Neutrophil (primary cell): Measurements from ENCODE around the gene EVL.

Experiments
- H3K27ac ChIP-seq: fragments of 200-600 bp; sonication (generic); 2 replicates; pipeline ENCODE4 v1.5.1; 2016; ENCODE audit warnings: mild to moderate bottlenecking, moderate library complexity
- H3K27me3 ChIP-seq: fragments of 200-600 bp; sonication (generic); 2 replicates; pipeline ENCODE4 v1.6.0; 2016; ENCODE audit warnings: mild to moderate bottlenecking
- H3K36me3 ChIP-seq: fragments of 200-600 bp; sonication (generic); 2 replicates; pipeline ENCODE4 v1.5.1; 2017
- H3K4me1 ChIP-seq, 2 experiments: fragments of 200-600 bp in 1 of 2; sonication (generic) in 1 of 2; 1 replicate in 1 of 2; 2 replicates in 1 of 2; pipeline versions ENCODE4 v1.5.1 to v1.6.1; 2013 to 2016; ENCODE audit warnings: low read depth in 1 of 2, low read length in 1 of 2, mild to moderate bottlenecking in 1 of 2, moderate library complexity in 1 of 2; ENCODE audit not compliant: control insufficient read depth in 1 of 2, insufficient read depth in 1 of 2
- H3K4me3 ChIP-seq, 2 experiments: fragments of 200-600 bp in 1 of 2; sonication (generic) in 1 of 2; 1 replicate in 1 of 2; 2 replicates in 1 of 2; pipeline ENCODE4 v1.5.1; 2013 to 2016; ENCODE audit warnings: low read depth in 1 of 2, low read length in 1 of 2, mild to moderate bottlenecking in 1 of 2, moderate library complexity in 1 of 2
- H3K9me3 ChIP-seq: fragments of 200-600 bp; sonication (generic); 2 replicates; pipeline ENCODE4 v1.5.1; 2016
- TF ChIP-seq, protein P1 (sequence below): fragments of 200-600 bp; sonication (generic); IDR thresholded peaks from 2 replicates; pipeline ENCODE4 v1.5.1; 2016; ENCODE audit warnings: antibody characterized with exemption

The EVL gene

DNA sequence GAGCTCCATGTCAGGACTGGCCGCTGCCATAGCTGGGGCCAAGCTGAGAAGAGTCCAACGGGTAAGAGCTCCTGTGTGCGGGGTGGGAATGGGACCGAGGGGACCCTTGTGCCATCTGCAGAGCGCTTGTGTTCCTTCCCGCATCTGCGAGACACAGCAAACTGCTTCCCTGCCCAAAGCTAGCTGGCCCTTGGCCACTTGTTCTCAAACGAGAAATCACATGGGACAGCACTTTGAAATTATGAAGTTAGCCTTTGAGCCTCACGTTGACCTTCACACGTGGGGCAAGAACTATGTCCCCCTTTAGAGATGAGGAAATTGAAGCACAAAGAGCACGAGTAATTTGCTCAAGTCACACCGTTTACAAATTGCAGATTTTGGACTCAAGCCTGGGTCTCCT is 63.5 kb downstream of the EVL start:
- H3K27me3 ChIP-seq, result no peaks in the 10 kb centered on the region
- H3K9me3 ChIP-seq, result no peaks in the 10 kb centered on the region
- no peak overlapping the region for H3K4me3 ChIP-seq
- H3K4me1 ChIP-seq, result no peaks in the 10 kb centered on the region
- H3K27ac ChIP-seq, result no peak overlapping the region
- peaks cover 35% of the 10 kb centered on the region for H3K36me3 ChIP-seq
- TF ChIP-seq, protein P1, sequence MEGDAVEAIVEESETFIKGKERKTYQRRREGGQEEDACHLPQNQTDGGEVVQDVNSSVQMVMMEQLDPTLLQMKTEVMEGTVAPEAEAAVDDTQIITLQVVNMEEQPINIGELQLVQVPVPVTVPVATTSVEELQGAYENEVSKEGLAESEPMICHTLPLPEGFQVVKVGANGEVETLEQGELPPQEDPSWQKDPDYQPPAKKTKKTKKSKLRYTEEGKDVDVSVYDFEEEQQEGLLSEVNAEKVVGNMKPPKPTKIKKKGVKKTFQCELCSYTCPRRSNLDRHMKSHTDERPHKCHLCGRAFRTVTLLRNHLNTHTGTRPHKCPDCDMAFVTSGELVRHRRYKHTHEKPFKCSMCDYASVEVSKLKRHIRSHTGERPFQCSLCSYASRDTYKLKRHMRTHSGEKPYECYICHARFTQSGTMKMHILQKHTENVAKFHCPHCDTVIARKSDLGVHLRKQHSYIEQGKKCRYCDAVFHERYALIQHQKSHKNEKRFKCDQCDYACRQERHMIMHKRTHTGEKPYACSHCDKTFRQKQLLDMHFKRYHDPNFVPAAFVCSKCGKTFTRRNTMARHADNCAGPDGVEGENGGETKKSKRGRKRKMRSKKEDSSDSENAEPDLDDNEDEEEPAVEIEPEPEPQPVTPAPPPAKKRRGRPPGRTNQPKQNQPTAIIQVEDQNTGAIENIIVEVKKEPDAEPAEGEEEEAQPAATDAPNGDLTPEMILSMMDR, result no peak

DNA sequence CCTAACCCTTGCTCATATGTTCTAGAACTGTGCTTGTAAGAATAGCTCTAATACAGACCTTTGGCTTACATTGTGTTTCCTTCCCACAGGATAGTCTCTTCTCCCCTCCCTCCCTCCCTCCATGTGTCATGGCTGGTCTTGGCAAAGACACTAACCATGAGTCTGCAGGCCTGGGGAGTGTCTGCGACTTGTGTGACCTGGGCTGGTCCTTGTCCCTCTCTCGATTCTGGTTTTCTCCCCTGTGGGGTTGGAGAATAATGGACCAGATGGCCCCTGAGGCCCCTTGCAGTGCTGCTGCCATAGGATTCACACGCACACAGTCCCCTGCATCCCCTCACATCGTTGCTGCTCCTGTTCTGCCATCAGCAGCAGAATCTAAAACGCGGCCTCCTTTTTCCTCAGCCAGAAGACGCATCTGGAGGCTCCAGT is 64.0 kb downstream of the EVL start:
- Histone ChIP-seq H3K9me3 (no peaks in the 10 kb centered on the region), H3K27ac (no peak overlapping the region), H3K4me1 (no peaks in the 10 kb centered on the region), H3K27me3 (no peaks in the 10 kb centered on the region), H3K36me3 (peaks cover 39% of the 10 kb centered on the region), H3K4me3 (no peak overlapping the region)
- TF ChIP-seq, protein P1, result no peak

DNA sequence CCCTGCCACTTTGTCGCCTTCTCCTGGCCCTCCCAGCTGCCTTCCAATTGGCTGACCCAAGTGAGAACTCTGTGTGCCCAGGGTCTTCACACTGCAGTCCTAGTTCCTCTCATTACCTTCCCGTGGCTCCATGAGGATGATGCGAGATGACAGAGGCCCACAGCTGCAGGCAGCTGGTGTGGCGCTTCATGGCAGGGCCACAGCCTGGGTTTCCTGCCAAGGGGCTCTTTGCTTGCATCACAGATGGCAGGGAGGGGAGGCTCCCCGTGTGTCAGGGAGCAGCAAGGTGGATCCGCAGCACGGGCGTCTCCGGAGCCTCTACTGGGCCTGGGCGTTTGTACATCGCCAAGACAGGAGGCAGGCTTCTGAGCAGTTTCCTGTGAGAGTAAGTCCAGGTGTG is 65.3 kb downstream of the EVL start:
- peaks cover 50% of the 10 kb centered on the region for H3K36me3 ChIP-seq
- TF ChIP-seq, protein P1, result no peak
- H3K27me3 ChIP-seq, result no peaks in the 10 kb centered on the region
- no peak overlapping the region for H3K27ac ChIP-seq
- no peaks in the 10 kb centered on the region for H3K9me3 ChIP-seq
- H3K4me1 ChIP-seq, result no peaks in the 10 kb centered on the region
- no peak overlapping the region for H3K4me3 ChIP-seq

DNA sequence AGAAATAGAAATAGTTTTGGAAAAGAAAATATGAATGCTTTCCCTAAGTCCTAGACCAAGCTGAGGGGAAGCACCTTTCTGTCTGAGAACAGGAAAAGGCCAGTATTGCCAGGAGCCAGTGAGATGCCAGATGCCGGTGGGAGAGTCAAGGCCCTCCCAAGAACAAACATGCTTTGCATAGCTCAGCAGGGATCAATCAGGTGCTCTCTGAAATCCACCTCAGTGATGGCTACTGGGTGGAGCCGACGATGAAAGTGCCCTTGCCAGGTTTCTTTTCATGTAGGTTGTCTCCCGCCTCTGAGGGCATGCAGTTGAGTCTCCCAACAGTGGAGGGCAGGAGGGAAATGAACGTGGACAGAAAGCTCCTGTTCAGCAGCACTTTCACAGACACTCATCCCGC is 66.0 kb downstream of the EVL start:
- Histone ChIP-seq H3K9me3 (no peaks in the 10 kb centered on the region), H3K4me1 (no peaks in the 10 kb centered on the region), H3K27ac (no peak overlapping the region), H3K4me3 (no peak overlapping the region), H3K36me3 (peaks cover 50% of the 10 kb centered on the region), H3K27me3 (no peaks in the 10 kb centered on the region)
- TF ChIP-seq, protein P1, result no peak

DNA sequence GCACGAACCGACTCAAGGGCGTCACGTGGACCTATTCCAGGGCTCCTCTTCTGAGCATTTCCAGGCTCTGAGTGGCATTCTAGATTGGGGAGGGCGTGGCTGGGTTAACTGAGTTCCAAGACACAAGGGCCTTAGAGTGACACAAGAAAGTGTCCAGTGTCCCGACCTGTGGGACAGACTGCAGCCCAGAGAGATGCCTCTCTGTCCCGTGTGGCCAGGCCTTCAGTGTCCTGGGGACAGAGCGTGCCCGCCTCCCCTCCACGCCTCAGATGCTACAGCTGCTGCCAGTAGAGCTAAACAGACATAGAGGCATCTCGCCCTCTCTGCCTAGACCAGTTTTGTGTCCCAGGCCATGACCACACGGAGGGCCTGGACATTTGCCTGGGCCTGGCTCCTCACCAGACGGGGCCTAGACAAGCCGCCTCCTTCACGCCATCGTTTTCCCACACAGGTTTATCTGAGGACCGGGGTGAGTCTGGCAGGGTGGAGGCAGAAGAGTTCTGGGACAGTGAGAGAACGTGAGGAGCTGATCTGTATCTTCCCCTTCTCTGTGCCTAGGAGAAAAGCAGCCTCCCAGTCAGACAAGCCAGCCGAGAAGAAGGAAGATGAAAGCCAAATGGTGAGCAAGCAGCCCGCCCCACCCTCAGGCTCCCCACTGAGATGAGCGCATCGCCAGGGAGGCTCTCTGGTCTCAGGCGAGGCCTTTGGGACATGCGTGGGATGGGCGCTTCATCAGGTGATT is 67.1 kb downstream of the EVL start:
- Histone ChIP-seq H3K9me3 (no peaks in the 10 kb centered on the region), H3K27me3 (no peaks in the 10 kb centered on the region)
- TF ChIP-seq, protein P1, result no peak

More for the DNA sequence above, 67.1 kb downstream of the EVL start:
- Histone ChIP-seq H3K4me1 (no peaks in the 10 kb centered on the region), H3K27ac (no peak overlapping the region), H3K4me3 (no peak overlapping the region), H3K36me3 (peaks cover 45% of the 10 kb centered on the region)
